Neuron (in vitro differentiated cells): Measurements from ENCODE around the gene SLC47A1.
"Not testable (repeated sequence)": the region's sequence is repeated elsewhere in the genome, so short reads cannot be mapped to it uniquely, and the experiment has no call there.

Experiments
- H2AFZ ChIP-seq: one replicate; pipeline ENCODE4 v1.6.1; 2013; ENCODE audit warnings: low read depth, mild to moderate bottlenecking, inconsistent platforms, low read length, moderate library complexity
- H3K27me3 ChIP-seq: one replicate; pipeline ENCODE4 v1.6.1; 2013; ENCODE audit warnings: low read length; ENCODE audit not compliant: insufficient read depth
- H3K36me3 ChIP-seq: one replicate; pipeline ENCODE4 v1.6.1; 2013; ENCODE audit warnings: low read length; ENCODE audit not compliant: insufficient read depth
- H3K4me1 ChIP-seq: one replicate; pipeline ENCODE4 v1.6.1; 2013; ENCODE audit warnings: low read length; ENCODE audit not compliant: insufficient read depth
- H3K4me3 ChIP-seq: 2 replicates; pipeline ENCODE4 v1.5.1; 2013; ENCODE audit warnings: mild to moderate bottlenecking, low read length, moderate library complexity
- H3K9me3 ChIP-seq: one replicate; pipeline ENCODE4 v1.6.1; 2013; ENCODE audit warnings: low read length

Gene SLC47A1

DNA sequence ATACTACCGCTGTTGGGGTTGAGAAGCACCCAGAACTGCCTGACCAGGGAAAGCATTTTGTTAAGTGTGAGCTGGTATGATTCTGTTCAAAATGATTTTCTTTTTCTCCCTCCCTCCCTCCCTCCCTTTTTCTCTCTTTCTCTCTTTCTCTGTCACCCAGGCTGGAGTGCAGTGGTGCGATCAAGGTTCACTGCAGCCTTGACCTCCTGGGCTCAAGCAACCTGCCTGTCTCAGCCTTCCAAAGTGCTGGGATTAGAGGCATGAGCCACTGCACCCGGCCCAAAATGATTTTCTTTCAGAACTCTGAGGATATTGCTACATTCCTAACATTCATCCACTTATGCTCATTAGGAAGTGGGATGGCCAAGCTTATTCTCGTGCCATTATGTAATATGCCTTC lies 41.3 kb downstream of the SLC47A1 start:
- Histone ChIP-seq H3K27me3 (peaks cover 4% of the 10 kb centered on the region), H3K9me3 (no peaks in the 10 kb centered on the region)

DNA sequence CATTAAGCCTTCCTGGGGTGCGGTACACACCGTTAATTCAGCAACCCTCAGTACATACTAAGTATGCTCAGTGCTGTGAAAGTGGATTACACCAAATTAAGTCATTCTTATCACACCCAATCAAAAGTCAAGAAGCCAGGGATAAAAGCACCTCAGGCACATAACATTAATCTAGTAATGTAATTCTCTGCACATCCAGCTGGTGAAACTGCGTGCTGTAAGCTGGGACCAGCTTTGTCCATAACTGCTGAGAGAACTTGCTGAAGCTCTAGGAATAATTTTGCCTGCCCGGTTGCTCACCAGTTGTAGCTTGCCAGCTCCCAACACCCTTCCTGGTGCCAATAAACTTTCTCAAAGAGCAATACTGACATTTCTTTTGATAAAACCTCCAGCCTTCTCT lies 44.9 kb downstream of the SLC47A1 start:
- H3K4me3 ChIP-seq, result no peak overlapping the region
- H3K27me3 ChIP-seq, result peaks cover 4% of the 10 kb centered on the region
- H3K9me3 ChIP-seq, result no peaks in the 10 kb centered on the region
- no peak overlapping the region for H2AFZ ChIP-seq
- H3K36me3 ChIP-seq, result no peaks in the 10 kb centered on the region
- no peaks in the 10 kb centered on the region for H3K4me1 ChIP-seq

More for the DNA sequence above, 41.3 kb downstream of the SLC47A1 start:
- Histone ChIP-seq H3K4me3 (no peak overlapping the region), H2AFZ (no peak overlapping the region), H3K36me3 (no peaks in the 10 kb centered on the region), H3K4me1 (no peaks in the 10 kb centered on the region)

DNA sequence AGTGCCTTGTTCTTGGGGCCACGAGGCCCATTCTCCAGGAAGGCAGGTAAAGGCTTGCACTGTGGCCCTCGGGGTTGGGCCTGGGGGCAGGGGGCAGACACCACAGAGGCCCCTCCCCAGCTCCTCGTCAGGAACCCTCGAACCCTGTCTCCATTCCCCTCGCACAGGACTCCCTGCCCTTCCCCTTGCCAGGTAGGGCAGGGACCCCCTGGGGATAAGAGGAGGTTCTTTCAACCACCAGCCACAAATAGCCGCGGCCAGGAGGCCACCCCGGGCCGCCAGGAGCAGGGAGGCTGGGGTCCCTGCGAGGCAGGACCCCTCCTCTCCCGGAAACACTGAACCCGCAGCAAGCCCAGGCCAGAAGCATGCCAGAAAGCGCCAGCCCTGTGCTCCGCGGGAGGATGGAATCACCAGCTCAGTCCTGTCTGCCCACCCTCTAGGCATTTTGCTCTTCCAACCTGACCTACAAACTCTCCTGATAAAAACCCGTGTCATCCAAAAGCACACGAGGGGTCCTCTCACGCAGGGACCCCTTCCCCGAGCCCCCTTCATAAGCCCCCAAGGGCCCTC lies 45.6 kb downstream of the SLC47A1 start:
- no peaks in the 10 kb centered on the region for H3K4me1 ChIP-seq
- H3K4me3 ChIP-seq, result no peak overlapping the region
- H3K36me3 ChIP-seq, result no peaks in the 10 kb centered on the region
- no peaks in the 10 kb centered on the region for H3K9me3 ChIP-seq
- peaks cover 4% of the 10 kb centered on the region for H3K27me3 ChIP-seq
- no peak overlapping the region for H2AFZ ChIP-seq

DNA sequence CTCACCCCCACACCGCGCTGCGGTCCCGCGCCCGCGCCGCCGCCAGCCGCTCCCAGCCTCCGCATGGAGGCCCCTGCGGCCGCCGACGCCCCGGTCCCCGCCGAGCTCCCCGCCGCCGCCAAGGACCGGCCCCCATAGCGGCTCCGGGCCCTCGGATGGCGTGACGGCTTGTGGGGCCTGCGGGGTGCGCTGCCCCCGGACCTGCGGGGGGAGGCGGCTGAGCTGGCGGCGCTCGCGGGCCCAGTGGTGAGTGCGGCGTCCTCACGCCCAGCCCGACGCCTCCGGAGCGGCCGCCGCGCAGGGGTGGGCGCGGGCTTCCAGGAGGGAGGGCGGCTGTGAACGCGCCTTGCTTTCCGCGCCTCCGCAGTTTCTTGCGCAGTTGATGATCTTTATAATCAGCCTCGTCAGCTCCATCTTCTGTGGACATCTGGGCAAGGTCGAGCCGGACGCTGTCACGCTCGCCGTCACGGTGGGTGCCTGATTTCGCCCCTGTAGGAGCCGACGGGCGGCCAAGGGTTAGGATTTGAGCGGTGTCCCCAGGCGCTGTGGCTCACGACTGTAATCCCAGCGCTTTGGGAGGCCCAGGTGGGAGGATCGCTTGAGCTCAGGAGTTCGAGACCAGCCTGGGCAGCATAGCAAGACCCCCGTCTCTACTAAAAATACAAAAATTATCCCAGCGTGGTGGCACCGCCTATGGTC lies 46.4 kb downstream of the SLC47A1 start:
- Histone ChIP-seq H3K36me3 (no peaks in the 10 kb centered on the region), H2AFZ (no peak overlapping the region), H3K4me1 (no peaks in the 10 kb centered on the region), H3K27me3 (peaks cover 4% of the 10 kb centered on the region), H3K4me3 (no peak overlapping the region), H3K9me3 (no peaks in the 10 kb centered on the region)

DNA sequence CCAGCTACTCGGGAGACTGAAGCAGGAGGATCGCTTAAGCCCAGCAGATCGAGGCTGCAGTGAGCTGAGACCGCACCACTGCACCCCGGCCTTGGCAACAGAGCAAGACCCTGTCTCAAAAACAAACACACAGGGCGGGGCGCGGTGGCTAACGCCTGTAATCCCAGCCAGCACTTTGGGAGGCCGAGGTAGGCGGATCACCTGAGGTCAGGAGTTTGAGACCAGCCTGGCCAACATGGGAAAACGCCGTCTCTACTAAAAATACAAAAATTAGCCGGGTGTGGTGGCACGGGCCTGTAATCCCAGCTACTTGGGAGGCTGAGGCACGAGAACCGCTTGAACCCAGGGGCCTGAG lies 46.9 kb downstream of the SLC47A1 start:
- not testable (repeated sequence) for H3K9me3 ChIP-seq, H2AFZ ChIP-seq, H3K4me3 ChIP-seq, H3K36me3 ChIP-seq, H3K4me1 ChIP-seq, H3K27me3 ChIP-seq

DNA sequence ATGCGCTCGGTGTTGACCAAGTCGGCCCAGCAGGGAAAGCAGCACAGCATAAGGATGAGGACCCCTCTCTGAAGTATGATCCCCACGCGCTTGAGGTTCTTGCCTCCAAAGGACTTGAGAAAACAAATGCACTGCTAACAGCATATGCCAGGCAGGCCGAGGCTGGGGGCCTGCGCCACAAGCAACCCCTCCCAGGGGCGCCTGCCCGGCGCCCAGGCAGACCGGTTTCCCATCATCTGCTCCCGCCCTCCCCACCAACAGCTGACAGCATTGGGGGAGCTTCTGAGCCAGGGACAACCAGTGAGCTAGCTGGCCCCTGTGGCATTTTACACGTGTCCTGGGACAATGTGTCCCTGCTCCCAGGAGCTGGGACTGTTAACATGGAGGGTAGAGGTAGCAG lies 48.5 kb downstream of the SLC47A1 start:
- H3K4me3 ChIP-seq, H3K27me3 ChIP-seq: not testable (repeated sequence)

DNA sequence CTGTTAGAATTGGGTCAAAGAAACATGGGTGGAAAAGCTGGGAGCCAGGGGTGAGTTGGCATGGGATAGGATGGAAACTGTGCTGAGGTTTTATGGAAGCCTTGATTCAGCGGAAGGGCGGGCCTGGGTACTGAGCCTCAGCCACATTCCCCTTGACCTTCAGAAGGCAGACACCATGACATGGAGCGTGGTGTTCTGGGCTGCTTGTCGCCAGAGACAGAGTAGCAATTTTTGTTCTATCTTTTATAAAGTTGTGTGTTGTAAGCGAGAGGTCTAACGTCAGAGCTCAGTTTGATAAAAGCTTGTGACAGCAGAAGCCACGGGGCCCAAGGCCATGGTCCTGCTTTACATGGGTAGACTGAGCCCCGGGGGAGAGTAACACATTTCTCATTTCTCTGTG lies 50.2 kb downstream of the SLC47A1 start:
- no peaks in the 10 kb centered on the region for H3K4me1 ChIP-seq
- H2AFZ ChIP-seq, result no peak overlapping the region
- H3K9me3 ChIP-seq, result no peaks in the 10 kb centered on the region
- H3K4me3 ChIP-seq, result no peak overlapping the region
- H3K36me3 ChIP-seq, result no peaks in the 10 kb centered on the region
- H3K27me3 ChIP-seq, result peaks cover 4% of the 10 kb centered on the region

More for the DNA sequence above, 48.5 kb downstream of the SLC47A1 start:
- not testable (repeated sequence) for H3K36me3 ChIP-seq, H3K9me3 ChIP-seq, H2AFZ ChIP-seq, H3K4me1 ChIP-seq

DNA sequence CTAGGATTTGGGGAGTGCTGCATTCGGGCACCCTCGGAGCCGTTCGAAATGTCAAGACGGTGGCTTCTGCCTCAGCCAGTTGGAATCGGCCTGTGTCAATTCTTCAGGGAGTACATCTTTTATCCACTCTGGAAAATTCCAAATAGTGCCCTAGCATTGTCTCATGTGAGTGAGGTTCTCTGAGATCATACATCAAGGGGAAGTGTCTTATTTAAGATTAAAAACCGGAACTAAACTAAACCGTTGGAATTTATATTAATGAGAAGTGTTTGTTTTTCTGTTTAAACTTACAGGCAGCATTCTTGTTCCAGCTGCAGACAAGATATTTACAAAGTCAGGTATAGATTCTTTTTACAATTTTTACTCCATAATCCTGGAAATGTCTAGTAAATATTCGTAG lies 56.8 kb downstream of the SLC47A1 start:
- Histone ChIP-seq H3K4me3 (no peak overlapping the region), H2AFZ (no peak overlapping the region), H3K4me1 (no peaks in the 10 kb centered on the region), H3K36me3 (no peaks in the 10 kb centered on the region), H3K9me3 (no peaks in the 10 kb centered on the region), H3K27me3 (no peaks in the 10 kb centered on the region)

DNA sequence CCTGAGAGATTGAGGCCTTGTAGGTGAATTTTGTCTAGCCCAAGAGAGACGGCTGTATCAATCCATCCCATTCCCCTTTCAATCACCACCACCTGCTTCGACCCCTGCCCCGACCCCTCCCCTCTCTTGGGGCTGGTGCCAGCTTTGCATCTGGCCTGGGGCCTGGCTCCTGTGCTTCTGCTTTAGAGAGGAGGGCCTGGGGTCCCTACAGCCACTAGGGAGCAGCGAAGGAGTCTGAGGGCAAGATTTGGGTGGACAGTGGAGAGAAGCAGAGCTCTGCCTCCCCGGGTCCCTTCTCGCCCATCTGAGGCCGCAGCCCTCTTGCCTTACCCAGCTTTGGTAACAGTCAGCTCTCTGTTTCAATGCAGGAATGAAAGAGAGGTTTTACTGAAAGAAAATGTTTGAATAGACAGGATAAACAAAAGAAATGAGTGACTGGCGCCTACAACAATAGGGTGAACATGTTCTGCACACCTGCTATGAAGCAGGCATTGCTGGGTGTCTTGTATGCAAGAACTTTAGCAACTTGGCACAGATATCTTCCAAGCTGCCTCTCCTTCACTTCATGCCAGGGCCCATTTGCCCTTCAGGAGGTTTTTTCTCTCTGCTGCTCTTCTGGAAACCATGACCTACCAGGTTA lies 57.4 kb downstream of the SLC47A1 start:
- Histone ChIP-seq H3K27me3 (no peaks in the 10 kb centered on the region), H3K4me1 (no peaks in the 10 kb centered on the region), H3K36me3 (no peaks in the 10 kb centered on the region), H3K9me3 (no peaks in the 10 kb centered on the region), H3K4me3 (no peak overlapping the region), H2AFZ (no peak overlapping the region)

DNA sequence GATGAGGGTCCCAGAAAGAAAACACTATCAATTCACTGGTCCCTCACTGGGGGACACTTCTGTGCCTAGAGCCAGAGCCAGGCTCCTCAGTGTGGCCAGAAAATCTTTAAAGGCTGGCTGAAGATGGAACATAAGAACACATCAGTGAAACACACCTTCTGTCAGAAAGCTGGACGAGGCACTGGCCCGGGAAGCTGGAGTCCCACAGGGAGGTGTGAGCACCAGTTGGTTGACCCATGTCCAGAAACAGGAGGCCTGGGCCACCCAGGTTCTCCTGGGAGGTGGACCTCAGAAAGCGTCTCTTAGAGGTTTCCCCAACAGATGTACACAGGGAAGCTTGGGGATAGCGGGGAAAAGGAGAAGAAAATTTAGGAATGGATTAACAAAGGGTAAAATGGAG lies 58.7 kb downstream of the SLC47A1 start:
- Histone ChIP-seq H3K27me3 (no peaks in the 10 kb centered on the region), H3K36me3 (no peaks in the 10 kb centered on the region), H3K4me3 (no peak overlapping the region), H3K4me1 (no peaks in the 10 kb centered on the region), H2AFZ (no peak overlapping the region), H3K9me3 (no peaks in the 10 kb centered on the region)

DNA sequence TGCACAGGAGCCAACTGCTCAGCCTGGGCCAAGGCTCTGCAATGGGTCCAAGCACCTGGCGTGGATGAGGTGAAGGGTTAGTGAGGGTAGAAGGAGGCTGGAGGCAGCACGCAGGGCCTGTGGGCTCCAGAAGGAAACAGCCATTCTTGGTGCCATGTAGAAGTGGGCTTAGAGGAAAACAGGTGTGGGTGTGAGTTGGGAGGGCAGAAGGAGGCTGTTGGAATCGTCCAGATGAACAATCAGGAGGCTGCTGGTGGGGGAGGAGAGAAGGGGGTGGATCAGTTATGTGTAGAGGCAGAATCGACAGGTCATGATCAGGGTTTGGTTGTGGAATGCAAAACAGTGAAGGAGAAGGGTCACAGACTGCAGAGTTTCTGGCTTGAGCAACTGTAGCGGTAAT lies 63.2 kb downstream of the SLC47A1 start:
- no peaks in the 10 kb centered on the region for H3K27me3 ChIP-seq
- H3K4me1 ChIP-seq, result no peaks in the 10 kb centered on the region
- H3K9me3 ChIP-seq, result no peaks in the 10 kb centered on the region
- H3K36me3 ChIP-seq, result no peaks in the 10 kb centered on the region
- H3K4me3 ChIP-seq, result no peak overlapping the region
- no peak overlapping the region for H2AFZ ChIP-seq

DNA sequence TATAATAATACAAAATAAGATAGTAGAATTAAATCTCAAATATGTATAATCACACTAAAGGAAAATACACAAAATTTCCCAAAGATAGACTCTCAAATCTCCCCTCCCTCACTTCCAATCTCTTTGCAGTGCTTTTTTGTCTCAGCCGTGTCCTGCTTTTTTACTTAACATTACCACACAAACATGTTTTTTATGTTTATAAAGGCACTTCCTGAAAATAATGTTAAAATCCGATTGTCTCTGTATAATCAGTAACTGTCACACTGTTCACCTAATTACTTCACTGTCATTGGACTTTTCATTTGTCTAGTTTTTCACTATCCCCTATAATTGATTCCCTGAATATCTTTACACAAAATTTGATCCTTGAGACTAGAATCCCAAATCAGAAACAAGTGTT lies 76.7 kb downstream of the SLC47A1 start:
- peaks cover 2% of the 10 kb centered on the region for H3K27me3 ChIP-seq
- H3K9me3 ChIP-seq, result no peaks in the 10 kb centered on the region
- no peaks in the 10 kb centered on the region for H3K4me1 ChIP-seq
- no peak overlapping the region for H3K4me3 ChIP-seq
- no peaks in the 10 kb centered on the region for H3K36me3 ChIP-seq
- H2AFZ ChIP-seq, result no peak overlapping the region

DNA sequence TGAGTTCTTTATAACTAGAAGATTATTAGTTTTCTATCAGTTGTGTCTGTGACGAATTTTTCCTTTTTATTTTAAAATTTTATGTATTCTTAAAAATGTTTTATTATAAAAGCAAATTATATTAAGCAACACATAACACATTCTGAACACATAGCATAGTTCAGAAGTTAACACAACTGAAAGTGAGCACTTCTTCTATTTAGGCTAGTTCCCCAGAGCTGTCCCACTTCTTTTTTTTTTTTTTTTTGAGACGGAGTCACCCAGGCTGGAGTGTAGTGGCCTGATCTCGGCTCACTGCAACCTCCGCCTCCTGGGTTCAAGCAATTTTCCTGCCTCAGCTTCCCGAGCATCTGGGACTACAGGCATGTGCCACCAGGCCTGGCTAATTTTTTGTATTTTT lies 77.2 kb downstream of the SLC47A1 start:
- Histone ChIP-seq H3K36me3 (no peaks in the 10 kb centered on the region), H3K4me1 (no peaks in the 10 kb centered on the region), H3K9me3 (peaks cover 2% of the 10 kb centered on the region), H3K27me3 (peaks cover 2% of the 10 kb centered on the region), H2AFZ (no peak overlapping the region), H3K4me3 (no peak overlapping the region)

DNA sequence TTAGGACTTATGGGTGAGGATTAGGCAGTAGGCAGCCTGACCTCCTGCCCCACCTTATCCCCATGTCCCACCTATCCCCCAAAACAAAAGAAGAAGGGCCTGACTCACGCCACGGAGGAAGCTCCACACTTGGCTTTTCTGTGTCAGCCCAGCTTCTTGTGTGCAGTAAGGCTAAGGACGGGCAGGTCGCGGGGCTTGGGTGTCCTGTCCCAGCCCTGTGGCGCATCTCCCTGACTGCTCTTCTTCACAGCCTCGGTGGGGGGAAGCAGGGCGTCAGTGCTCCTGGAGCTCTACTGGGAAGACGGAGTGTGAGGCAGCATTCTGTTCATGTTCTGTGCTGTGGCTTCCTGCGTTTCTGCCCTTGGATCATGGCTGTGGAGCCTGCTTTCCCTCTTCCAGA lies 80.3 kb downstream of the SLC47A1 start:
- Histone ChIP-seq H3K36me3 (no peaks in the 10 kb centered on the region), H2AFZ (no peak overlapping the region), H3K4me1 (no peaks in the 10 kb centered on the region), H3K4me3 (no peak overlapping the region), H3K9me3 (peaks cover 8% of the 10 kb centered on the region), H3K27me3 (peaks cover 2% of the 10 kb centered on the region)
